OCI-LY3 (cell line): ENCODE results near the gene ARID3A.

Experiments used
- H2AFZ ChIP-seq: fragments of 200-600, 300-600 bp; shearing (Covaris generic); 2 replicates; pipeline ENCODE4 v1.6.0; 2014; ENCODE audit warnings: antibody characterized with exemption, low read depth, low read length
- H3K27ac ChIP-seq: fragments of 200-600, 300-600 bp; sonication (generic); 2 replicates; pipeline ENCODE4 v1.5.1; 2014; ENCODE audit warnings: mild to moderate bottlenecking, low read length, moderate library complexity, mixed read lengths
- H3K27me3 ChIP-seq: fragments of 200-600, 300-600 bp; sonication (generic); 2 replicates; pipeline ENCODE4 v1.6.1; 2014; ENCODE audit warnings: low read depth, low read length, mixed read lengths
- H3K36me3 ChIP-seq: fragments of 200-600, 300-600 bp; sonication (generic); replicated peaks from 2 replicates; pipeline ENCODE3; 2014; ENCODE audit warnings: low read depth, low read length, mixed read lengths
- H3K4me1 ChIP-seq: fragments of 300-600, 200-600 bp; sonication (generic); 2 replicates; pipeline ENCODE4 v1.6.1; 2014; ENCODE audit warnings: low read length, mixed read lengths
- H3K4me2 ChIP-seq: fragments of 200-600, 300-600 bp; sonication (generic); 2 replicates; pipeline ENCODE4 v1.6.1; 2014; ENCODE audit warnings: low read length, mixed read lengths
- H3K4me3 ChIP-seq: fragments of 300-600, 200-600 bp; sonication (generic); 2 replicates; pipeline ENCODE4 v1.5.1; 2014; ENCODE audit warnings: antibody characterized with exemption, mild to moderate bottlenecking, low read length, moderate library complexity
- H3K79me2 ChIP-seq: fragments of 300-600, 200-600 bp; shearing (Covaris generic); 2 replicates; pipeline ENCODE4 v1.6.1; 2014; ENCODE audit warnings: mild to moderate bottlenecking, low read length, mixed read lengths
- H3K9ac ChIP-seq: fragments of 300-600, 200-600 bp; shearing (Covaris generic); 2 replicates; pipeline ENCODE4 v1.6.0; 2014; ENCODE audit warnings: mild to moderate bottlenecking, low read length, moderate library complexity
- H3K9me3 ChIP-seq: fragments of 200-600, 300-600 bp; shearing (Covaris generic); 2 replicates; pipeline ENCODE4 v1.6.1; 2014; ENCODE audit warnings: low read length, mixed read lengths; ENCODE audit not compliant: insufficient read depth
- H4K20me1 ChIP-seq: fragments of 200-600, 300-600 bp; sonication (generic); 2 replicates; pipeline ENCODE4 v1.6.1; 2016; ENCODE audit warnings: low read length, mixed read lengths; ENCODE audit not compliant: insufficient read depth
- EZH2phosphoT487 ChIP-seq: fragments of 200-600 bp; shearing (Covaris generic); IDR thresholded peaks from 2 replicates; pipeline ENCODE4 v1.6.1; 2018; ENCODE audit warnings: antibody characterized with exemption, mixed run types, low read depth
- TF ChIP-seq, protein P1 (sequence below): fragments of 200-600, 300-600 bp; sonication (generic); IDR thresholded peaks from 2 replicates; pipeline ENCODE4 v1.5.1; 2014; ENCODE audit warnings: antibody characterized with exemption, low read length, low read depth

ARID3A gene

DNA sequence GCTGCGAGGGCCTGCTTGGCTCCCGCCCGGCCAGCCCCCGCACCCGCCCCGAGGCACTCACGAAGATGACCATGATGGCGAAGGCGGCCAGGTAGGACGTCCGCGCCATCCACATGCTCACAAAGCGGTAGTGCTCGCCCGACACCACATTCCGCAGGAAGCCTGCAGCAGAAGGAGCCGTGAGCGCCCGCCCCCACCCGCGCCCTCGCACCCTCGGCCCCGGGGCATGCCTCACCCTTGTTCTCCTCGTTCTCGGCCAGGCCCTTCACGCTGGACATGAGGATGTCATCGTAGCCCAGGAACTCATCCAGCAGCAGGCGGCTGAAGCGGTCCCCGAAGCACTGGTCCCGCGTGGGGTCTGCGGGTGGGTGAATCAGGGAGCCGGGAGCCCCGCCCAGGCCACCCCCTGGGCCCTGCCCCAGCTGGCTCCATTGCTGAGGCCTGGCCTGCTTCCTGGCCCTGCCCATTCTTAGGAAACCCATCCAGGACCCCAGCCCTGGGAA is 86.0 kb downstream of the ARID3A start:
- peaks cover 40% of the 10 kb centered on the region for H3K79me2 ChIP-seq
- no peaks in the 10 kb centered on the region for H3K27me3 ChIP-seq

DNA sequence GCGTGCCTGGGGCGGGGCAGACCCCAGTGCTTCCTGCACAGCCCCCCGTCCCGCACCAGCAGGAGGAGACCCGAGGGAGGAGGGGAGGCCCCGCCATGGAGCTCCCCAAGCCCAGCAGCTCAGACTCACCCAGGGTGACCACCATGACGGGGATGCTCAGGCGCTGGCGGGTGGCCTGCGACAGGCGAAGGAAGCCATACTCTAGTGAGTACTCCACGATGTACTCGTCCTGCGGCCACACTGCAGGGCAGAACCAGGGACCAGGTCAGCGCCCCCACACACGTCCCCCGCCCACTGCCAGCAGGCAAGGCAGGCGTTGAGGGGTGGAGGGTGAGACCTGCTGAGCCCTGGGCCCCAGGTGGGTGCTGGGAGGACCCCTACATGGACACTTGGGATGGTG is 86.5 kb downstream of the ARID3A start:
- H4K20me1 ChIP-seq, result peaks cover 41% of the 10 kb centered on the region
- peaks cover 8% of the 10 kb centered on the region for H3K4me1 ChIP-seq
- H3K27me3 ChIP-seq, result no peaks in the 10 kb centered on the region
- TF ChIP-seq, protein P1, sequence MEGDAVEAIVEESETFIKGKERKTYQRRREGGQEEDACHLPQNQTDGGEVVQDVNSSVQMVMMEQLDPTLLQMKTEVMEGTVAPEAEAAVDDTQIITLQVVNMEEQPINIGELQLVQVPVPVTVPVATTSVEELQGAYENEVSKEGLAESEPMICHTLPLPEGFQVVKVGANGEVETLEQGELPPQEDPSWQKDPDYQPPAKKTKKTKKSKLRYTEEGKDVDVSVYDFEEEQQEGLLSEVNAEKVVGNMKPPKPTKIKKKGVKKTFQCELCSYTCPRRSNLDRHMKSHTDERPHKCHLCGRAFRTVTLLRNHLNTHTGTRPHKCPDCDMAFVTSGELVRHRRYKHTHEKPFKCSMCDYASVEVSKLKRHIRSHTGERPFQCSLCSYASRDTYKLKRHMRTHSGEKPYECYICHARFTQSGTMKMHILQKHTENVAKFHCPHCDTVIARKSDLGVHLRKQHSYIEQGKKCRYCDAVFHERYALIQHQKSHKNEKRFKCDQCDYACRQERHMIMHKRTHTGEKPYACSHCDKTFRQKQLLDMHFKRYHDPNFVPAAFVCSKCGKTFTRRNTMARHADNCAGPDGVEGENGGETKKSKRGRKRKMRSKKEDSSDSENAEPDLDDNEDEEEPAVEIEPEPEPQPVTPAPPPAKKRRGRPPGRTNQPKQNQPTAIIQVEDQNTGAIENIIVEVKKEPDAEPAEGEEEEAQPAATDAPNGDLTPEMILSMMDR, result no peak
- no peak for TF ChIP-seq EZH2phosphoT487
- no peak overlapping the region for H2AFZ ChIP-seq
- peaks cover 45% of the 10 kb centered on the region for H3K79me2 ChIP-seq
- H3K4me3 ChIP-seq, result no peak overlapping the region
- H3K4me2 ChIP-seq, result no peak overlapping the region
- H3K27ac ChIP-seq, result no peak overlapping the region
- H3K36me3 ChIP-seq, result peaks cover 51% of the 10 kb centered on the region
- no peak overlapping the region for H3K9ac ChIP-seq
- H3K9me3 ChIP-seq, result no peaks in the 10 kb centered on the region

More for the DNA sequence above, 86.0 kb downstream of the ARID3A start:
- no peak overlapping the region for H3K9ac ChIP-seq
- H3K27ac ChIP-seq, result no peak overlapping the region
- TF ChIP-seq, protein P1, result no peak
- no peak for TF ChIP-seq EZH2phosphoT487
- peaks cover 4% of the 10 kb centered on the region for H3K4me1 ChIP-seq
- H4K20me1 ChIP-seq, result peaks cover 39% of the 10 kb centered on the region
- no peak overlapping the region for H3K4me2 ChIP-seq
- H3K4me3 ChIP-seq, result no peak overlapping the region
- H3K9me3 ChIP-seq, result no peaks in the 10 kb centered on the region
- H2AFZ ChIP-seq, result no peak overlapping the region
- peaks cover 56% of the 10 kb centered on the region for H3K36me3 ChIP-seq

DNA sequence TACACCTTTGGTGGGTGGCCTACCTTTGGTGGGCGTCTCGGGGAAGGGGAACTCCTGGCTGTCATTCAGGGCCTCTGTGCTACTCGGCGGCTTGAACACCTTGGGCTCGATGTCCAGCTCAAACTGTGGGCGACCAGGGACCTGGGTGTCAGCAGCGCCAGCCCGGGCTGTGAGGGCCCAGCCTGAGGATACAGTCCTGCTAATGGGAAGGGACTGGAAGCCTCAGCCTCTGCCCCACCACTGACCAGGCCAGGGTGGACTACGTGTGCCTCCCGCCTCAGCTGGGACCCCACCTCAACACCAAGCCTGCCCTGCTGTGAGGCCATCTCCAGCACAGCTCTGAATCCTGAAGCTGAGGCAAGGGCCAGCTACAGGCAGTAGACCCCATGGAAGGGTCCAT is 87.4 kb downstream of the ARID3A start:
- no peak overlapping the region for H3K4me3 ChIP-seq
- H3K9me3 ChIP-seq, result no peaks in the 10 kb centered on the region
- H3K36me3 ChIP-seq, result peaks cover 55% of the 10 kb centered on the region
- peaks cover 49% of the 10 kb centered on the region for H4K20me1 ChIP-seq
- H3K27me3 ChIP-seq, result no peaks in the 10 kb centered on the region
- peaks cover 17% of the 10 kb centered on the region for H3K4me1 ChIP-seq
- H3K27ac ChIP-seq, result no peak overlapping the region
- no peak overlapping the region for H2AFZ ChIP-seq
- no peak overlapping the region for H3K4me2 ChIP-seq
- H3K79me2 ChIP-seq, result peaks cover 54% of the 10 kb centered on the region
- no peak for TF ChIP-seq EZH2phosphoT487
- TF ChIP-seq, protein P1, result no peak
- H3K9ac ChIP-seq, result no peak overlapping the region

DNA sequence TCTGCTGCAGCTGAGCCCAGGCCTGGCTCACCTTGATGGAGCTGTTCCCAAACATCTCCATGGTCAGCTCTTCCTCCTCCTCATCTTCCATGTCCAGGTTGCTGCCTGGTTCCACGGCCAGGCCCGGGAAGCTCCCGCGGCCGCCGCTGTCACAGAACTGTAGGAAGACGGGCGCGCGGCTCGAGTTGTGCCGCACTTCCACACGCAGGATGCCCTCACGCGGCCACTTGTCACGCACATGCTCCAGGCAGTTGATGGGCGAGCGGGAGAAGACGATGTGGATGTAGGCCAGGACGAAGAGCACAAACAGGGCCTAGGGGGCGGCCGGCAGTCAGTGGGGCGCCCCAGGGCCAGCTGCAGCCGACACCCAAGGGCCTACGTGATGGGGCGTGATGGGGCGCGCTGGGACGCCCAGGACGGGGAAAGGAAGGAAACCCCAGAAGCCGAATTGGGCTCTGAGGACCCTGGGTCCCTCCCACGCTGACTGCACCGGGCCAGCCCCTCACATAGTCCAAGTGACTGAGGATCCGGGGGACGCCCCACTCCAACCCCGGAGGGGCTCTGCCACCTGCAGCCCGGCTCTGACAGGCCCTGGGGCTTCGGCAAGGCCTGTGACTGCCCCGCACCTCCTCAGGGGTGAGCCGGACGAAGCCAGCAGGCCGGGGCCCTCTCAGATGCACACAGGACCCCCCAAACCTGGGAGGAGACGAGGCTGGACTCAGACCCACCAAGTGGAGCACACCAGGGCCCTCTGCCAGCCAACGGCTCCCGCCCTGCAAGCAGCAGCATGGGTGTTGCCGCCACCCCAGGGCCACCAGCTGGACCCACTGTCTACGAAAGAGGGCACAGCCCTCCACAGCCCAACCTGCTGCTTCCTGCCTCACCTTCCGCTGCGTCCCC is 88.6 kb downstream of the ARID3A start:
- Histone ChIP-seq H3K4me3 (no peak overlapping the region), H3K4me2 (no peak overlapping the region), H3K79me2 (peaks cover 66% of the 10 kb centered on the region), H2AFZ (no peak overlapping the region), H3K9me3 (no peaks in the 10 kb centered on the region), H4K20me1 (peaks cover 61% of the 10 kb centered on the region), H3K27ac (no peak overlapping the region), H3K36me3 (peaks cover 47% of the 10 kb centered on the region), H3K4me1 (peaks cover 29% of the 10 kb centered on the region), H3K27me3 (no peaks in the 10 kb centered on the region), H3K9ac (no peak overlapping the region)
- TF ChIP-seq, protein P1, result no peak
- TF ChIP-seq EZH2phosphoT487, result no peak
